GM06990 (cell line): ENCODE results near the gene OPRD1.

Experiments used
- DNase-seq: peaks from one replicate; pipeline ENCODE4 v3.0.0-alpha.2; 2011; ENCODE audit not compliant: insufficient read length; ENCODE audit errors: extremely low read depth
- H3K27me3 ChIP-seq: replicated peaks from 2 replicates; pipeline ENCODE4 v1.6.0; 2011; ENCODE audit warnings: low read length; ENCODE audit not compliant: control insufficient read depth, insufficient read depth
- H3K36me3 ChIP-seq: 2 replicates; pipeline ENCODE4 v1.5.1; 2011; ENCODE audit warnings: low read length; ENCODE audit not compliant: control insufficient read depth, insufficient read depth
- H3K4me3 ChIP-seq: replicated peaks from 2 replicates; pipeline ENCODE4 v1.5.1; 2011; ENCODE audit warnings: low read depth, mild to moderate bottlenecking, control low read depth, low read length
- CTCF ChIP-seq: IDR thresholded peaks from 2 replicates; pipeline ENCODE4 v1.5.1; 2011; ENCODE audit warnings: low read length, control low read depth, mild to moderate bottlenecking, inconsistent platforms; ENCODE audit not compliant: insufficient read depth, poor library complexity, severe bottlenecking

OPRD1 gene

GRCh38 chr1:28775121-28775942 is 36.6 kb upstream of the OPRD1 start:
- peak; percentile 72 for DNase-seq
- no peak for TF ChIP-seq CTCF
- Histone ChIP-seq H3K36me3 (peaks cover 3% of the 10 kb centered on the region), H3K27me3 (no peaks in the 10 kb centered on the region), H3K4me3 (peak overlapping the region; percentile 45)

GRCh38 chr1:28776341-28776740 is 35.6 kb upstream of the OPRD1 start:
- no peak for TF ChIP-seq CTCF
- no peak for DNase-seq
- H3K36me3 ChIP-seq = peaks cover 3% of the 10 kb centered on the region
- no peak overlapping the region for H3K4me3 ChIP-seq
- no peaks in the 10 kb centered on the region for H3K27me3 ChIP-seq

- H3K27me3 ChIP-seq = no peaks in the 10 kb centered on the region
- no peak overlapping the region for H3K4me3 ChIP-seq
- H3K36me3 ChIP-seq = peaks cover 1% of the 10 kb centered on the region; the same call in 1 of the 2 replicates
- DNase-seq = no peak
- TF ChIP-seq CTCF = no peak
Measured at GRCh38 chr1:28778021-28778420, 33.9 kb upstream of the OPRD1 start.

- no peak overlapping the region for H3K4me3 ChIP-seq
- no peaks in the 10 kb centered on the region for H3K36me3 ChIP-seq
- no peak for TF ChIP-seq CTCF
- H3K27me3 ChIP-seq = no peaks in the 10 kb centered on the region
- DNase-seq = no peak
Measured at GRCh38 chr1:28779751-28780408, 32.1 kb upstream of the OPRD1 start.

- no peak for DNase-seq
- TF ChIP-seq CTCF = no peak
- H3K36me3 ChIP-seq = no peaks in the 10 kb centered on the region
Measured at GRCh38 chr1:28781305-28781704, 30.7 kb upstream of the OPRD1 start.

More at GRCh38 chr1:28781305-28781704, 30.7 kb upstream of the OPRD1 start:
- Histone ChIP-seq H3K4me3 (no peak overlapping the region), H3K27me3 (no peaks in the 10 kb centered on the region; the same call in 1 of the 2 replicates)
